GM13977 (cell line): ENCODE data around the gene ARHGAP28.

Experiments
- DNase-seq: peaks from one replicate; pipeline ENCODE4 v3.0.0; 2012; ENCODE audit warnings: low spot score
- CTCF ChIP-seq: IDR thresholded peaks from 2 replicates; pipeline ENCODE4 v1.5.1; 2012; ENCODE audit warnings: mild to moderate bottlenecking, control low read depth; ENCODE audit not compliant: insufficient read depth; ENCODE audit errors: extremely low read depth, missing control alignments
- in situ Hi-C: fragments of 300-500 bp; cut with MboI; formaldehyde crosslinking; loops from one replicate; pipeline ENCODE4 v1.12.0; 2022; ENCODE audit warnings: low sequenced_read_pairs, low pct_unique_long_range_greater_than_20kb, mixed read lengths, inconsistent platforms; ENCODE audit not compliant: unreplicated experiment

The ARHGAP28 gene

DNA sequence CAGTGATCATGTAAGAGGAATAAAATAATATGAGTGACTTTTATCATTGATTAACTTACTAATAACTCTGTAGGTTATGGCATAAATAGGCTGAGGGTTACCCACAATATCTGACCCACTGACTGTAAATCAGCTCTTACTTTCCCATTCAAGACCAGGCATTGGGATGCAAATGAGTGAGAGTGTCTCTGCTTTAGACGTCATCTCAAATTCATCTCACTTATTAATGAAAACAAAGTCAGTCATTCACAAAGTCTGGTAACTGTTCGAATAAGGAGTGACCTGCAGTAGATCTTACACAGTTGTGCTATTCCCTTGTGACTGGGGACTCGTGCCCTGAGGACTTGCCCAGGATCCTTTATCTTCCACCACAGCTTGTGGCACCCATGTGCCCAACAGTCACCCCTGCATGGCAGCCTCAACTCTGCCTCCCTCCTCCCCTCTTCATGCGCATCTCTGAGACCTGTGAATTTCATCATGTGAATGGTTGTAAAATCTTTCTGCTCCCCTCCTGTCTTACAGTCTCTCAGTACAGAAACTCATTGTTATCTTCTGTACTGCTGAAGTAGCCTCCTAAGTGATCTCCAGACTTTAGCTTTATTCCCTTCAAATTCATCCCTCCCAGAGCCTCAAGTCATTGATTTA, 131.4 kb downstream of the ARHGAP28 start:
- in situ Hi-C loops: no loop called here
- no peak for DNase-seq
- TF ChIP-seq CTCF: no peak

GRCh38 chr18:6865251-6865650, 135.7 kb downstream of the ARHGAP28 start:
- DNase-seq: no peak
- in situ Hi-C loops: no loop called here
- TF ChIP-seq CTCF: no peak

DNA sequence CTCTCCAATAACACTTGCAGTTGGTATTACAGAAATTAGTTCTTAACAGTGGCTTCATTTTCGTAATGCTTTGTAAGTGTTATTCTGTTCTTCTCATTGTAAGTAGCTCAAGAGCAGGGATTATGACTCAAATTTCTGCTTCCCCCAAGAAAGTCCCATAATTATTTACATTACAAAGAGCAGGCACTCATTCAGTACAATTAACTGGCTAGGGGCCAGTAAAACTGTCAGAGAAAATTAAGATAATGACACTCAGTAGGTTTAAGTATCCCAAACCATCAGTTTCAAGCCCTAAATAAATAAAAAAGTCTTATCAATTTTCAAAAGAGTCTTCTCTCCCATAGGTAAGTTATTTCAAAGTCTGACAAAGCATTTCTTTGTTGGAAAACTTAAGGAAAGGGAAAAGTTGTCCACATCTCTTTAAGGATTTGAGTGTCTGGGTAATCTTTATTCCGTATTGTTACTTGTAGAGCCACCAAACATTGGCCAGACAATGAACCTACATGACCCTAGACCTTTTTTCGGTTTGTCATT, 137.1 kb downstream of the ARHGAP28 start:
- in situ Hi-C loops: no loop called here
- TF ChIP-seq CTCF: no peak
- DNase-seq: no peak

- TF ChIP-seq CTCF: no peak
- DNase-seq: no peak
Measured at GRCh38 chr18:6868033-6868432, 138.5 kb downstream of the ARHGAP28 start.

DNA sequence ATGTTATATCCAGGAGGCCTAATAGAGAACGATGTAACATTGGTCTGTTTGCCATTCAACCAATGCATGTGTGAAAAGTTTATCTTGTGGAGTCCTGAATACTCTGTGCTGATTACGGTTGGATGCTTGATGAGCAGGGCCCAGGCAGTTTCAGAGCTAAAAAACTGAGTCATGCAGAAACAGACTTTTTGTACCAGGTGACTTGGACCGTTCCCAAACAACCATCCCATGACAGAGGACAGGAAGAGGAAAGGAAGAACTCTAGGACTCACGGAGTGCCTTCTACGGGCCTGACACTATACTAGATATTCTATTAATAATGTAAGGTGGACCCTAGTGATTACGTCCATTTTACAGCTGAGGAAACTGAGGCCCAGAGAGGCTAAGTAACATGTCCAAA, 142.1 kb downstream of the ARHGAP28 start:
- in situ Hi-C loops: no loop called here

More at GRCh38 chr18:6868033-6868432, 138.5 kb downstream of the ARHGAP28 start:
- in situ Hi-C loops: no loop called here

DNA sequence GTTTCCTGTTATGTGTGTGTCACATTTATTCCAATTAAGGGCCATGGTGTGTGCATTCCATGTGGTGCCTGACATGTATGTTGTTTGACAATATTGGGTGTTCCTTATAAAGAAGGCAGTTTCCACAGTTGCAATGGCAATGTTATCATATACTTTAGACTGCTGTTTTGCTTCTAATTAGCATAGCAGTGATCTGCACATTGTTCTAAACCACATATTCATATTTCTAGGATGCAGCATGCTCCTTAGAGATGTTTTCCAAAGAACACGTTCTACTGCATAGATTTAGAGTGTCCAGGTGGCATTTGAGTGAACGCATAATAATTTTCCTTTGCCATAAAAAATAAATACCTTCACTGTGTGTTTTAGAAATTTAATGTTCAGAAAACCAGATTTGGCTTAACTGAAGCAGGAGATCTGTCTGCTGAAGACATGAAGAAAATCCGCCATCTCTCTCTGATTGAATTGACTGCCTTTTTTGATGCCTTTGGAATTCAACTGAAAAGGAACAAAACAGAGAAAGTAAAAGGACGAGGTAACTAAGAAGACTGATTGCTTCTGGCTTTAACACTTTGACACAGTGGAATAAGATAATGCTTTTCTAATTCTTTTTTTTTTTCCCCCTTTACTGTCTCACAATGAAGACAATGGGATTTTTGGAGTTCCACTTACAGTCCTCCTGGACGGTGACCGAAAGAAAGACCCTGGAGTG, 143.7 kb downstream of the ARHGAP28 start:
- in situ Hi-C loops: no loop called here
- no peak for DNase-seq
- no peak for TF ChIP-seq CTCF

More for the DNA sequence above, 142.1 kb downstream of the ARHGAP28 start:
- TF ChIP-seq CTCF: no peak
- no peak for DNase-seq
